Measurements from ENCODE around the gene USP5.

DNA sequence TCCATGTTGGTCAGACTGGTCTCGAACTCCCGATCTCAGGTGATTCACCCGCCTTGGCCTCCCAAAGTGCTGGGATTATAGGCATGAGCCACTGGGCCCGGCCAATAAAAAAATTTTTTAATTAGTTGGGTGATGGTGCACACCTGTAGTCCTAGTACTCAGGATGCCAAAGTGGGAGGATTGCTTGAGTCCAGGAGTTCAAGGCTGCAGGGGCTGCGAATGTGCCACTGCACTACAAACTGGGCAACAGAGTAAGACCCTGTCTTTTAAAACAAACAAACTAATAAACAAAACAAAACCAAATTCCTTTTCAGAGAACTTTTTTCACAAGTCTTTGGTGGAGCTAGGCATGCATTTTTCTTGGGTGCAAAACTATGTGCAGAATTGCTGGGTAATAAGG lies 31.3 kb downstream of the USP5 start:
- TF ChIP-seq POLR2AphosphoS5 (IDR thresholded peaks at IDR 0.05; ENCODE audit: borderline replicate concordance, low read depth, low read length) (no peak), EZH2 (IDR thresholded peaks at IDR 0.05) (no peak)

All from SK-N-MC (cell line).